Natural killer cell (primary cell): ENCODE measurements around the gene C1orf52. TPM values are rescaled to one million over a fixed set of nuclear protein-coding genes. Genes with fewer than 3 reads are reported as not detected.

Experiments used
- ATAC-seq, 3 donors: fragments of 150-1000 bp in 2 of 3; fragments of 200-7000 bp in 1 of 3; cut with Tn5 transposase; 1 replicate in 1 of 3; 2 replicates in 2 of 3; pipeline ENCODE4 v1.10.0; 2021; ENCODE audit warnings: mild to moderate bottlenecking in 2 of 3, moderate library complexity in 2 of 3
- DNase-seq, 2 donors: peaks; one replicate each; pipeline versions ENCODE4 v3.0.0 to v3.0.0-alpha.2; 2013 to 2021; ENCODE audit warnings: mixed read lengths in 1 of 2
- H3K27ac ChIP-seq: one replicate; pipeline ENCODE4 v1.5.1; 2013; ENCODE audit warnings: mild to moderate bottlenecking, low read length
- H3K27me3 ChIP-seq: one replicate; pipeline ENCODE4 v1.6.1; 2013; ENCODE audit warnings: low read length; ENCODE audit not compliant: control insufficient read depth, insufficient read depth
- H3K36me3 ChIP-seq: one replicate; pipeline ENCODE4 v1.6.1; 2013; ENCODE audit warnings: low read length; ENCODE audit not compliant: control insufficient read depth, insufficient read depth
- H3K4me1 ChIP-seq: one replicate; pipeline ENCODE4 v1.6.1; 2013; ENCODE audit warnings: low read length; ENCODE audit not compliant: control insufficient read depth, insufficient read depth
- H3K4me3 ChIP-seq: one replicate; pipeline ENCODE4 v1.5.1; 2013; ENCODE audit warnings: low read length
- H3K9me3 ChIP-seq: one replicate; pipeline ENCODE4 v1.6.1; 2013; ENCODE audit warnings: low read length; ENCODE audit not compliant: control insufficient read depth, insufficient read depth
- H3K27ac Mint-ChIP-seq, 2 donors: one replicate each; pipeline ENCODE4 v1.8.0; 2022; ENCODE audit warnings: mild to moderate bottlenecking in 2 of 2, mixed read lengths in 2 of 2, moderate library complexity in 1 of 2
- H3K27me3 Mint-ChIP-seq, 2 donors: one replicate each; pipeline ENCODE4 v1.8.0; 2022; ENCODE audit warnings: low read depth in 2 of 2, mixed read lengths in 2 of 2
- H3K36me3 Mint-ChIP-seq: one replicate; pipeline ENCODE4 v1.8.0; 2022; ENCODE audit warnings: mixed read lengths
- H3K4me1 Mint-ChIP-seq, 2 donors: one replicate each; pipeline ENCODE4 v1.8.0; 2022; ENCODE audit warnings: mixed read lengths in 2 of 2
- H3K4me3 Mint-ChIP-seq: one replicate; pipeline ENCODE4 v1.8.0; 2022; ENCODE audit warnings: mild to moderate bottlenecking, moderate library complexity, mixed read lengths
- H3K9me3 Mint-ChIP-seq, 2 donors: one replicate each; pipeline ENCODE4 v1.8.0; 2022; ENCODE audit warnings: mixed read lengths in 2 of 2
- CTCF ChIP-seq: fragments of 200-600 bp; IDR thresholded peaks from one replicate; pipeline ENCODE4 v1.8.0; 2022; ENCODE audit warnings: antibody characterized with exemption
- WGBS: methylation state at CpG from one replicate; pipeline ENCODE4 v1.1.7; 2013; ENCODE audit warnings: missing lambda C conversion rate; ENCODE audit not compliant: insufficient coverage; 5-methylcytosine and 5-hydroxymethylcytosine counted together
- intact Hi-C: fragments of 100-400 bp; cut with micrococcal nuclease; formaldehyde crosslinking; loops from one replicate; pipeline ENCODE4 v1.14.2; 2022
- total RNA-seq, 4 donors: library from RNA; stranded (reverse); fragments of 120-200 nt in 1 of 4; gene quantifications; one replicate each; pipeline versions ENCODE4 v1.2.3 to v1.2.4, GENCODE V29; 2013 to 2022

Gene C1orf52
- total RNA-seq, 3 donors from 2014 or later (not counting 1 experiment from before 2014, with no cell fraction given), result 50.6 to 67.3 (median 58.9) TPM

GRCh38 chr1:85295654-85296053 lies 36.2 kb upstream of the C1orf52 start:
- no peak for DNase-seq
- 92% methylated on average over 4 of the region's 4 CpGs for WGBS
- no peaks in the 10 kb centered on the region for H3K36me3 Mint-ChIP-seq
- peaks cover 19% of the 10 kb centered on the region for H3K4me1 ChIP-seq
- H3K4me3 Mint-ChIP-seq, result no peak overlapping the region
- H3K27me3 Mint-ChIP-seq, result peaks cover 31 to 55% of the 10 kb centered on the region in 2 donors
- no peak overlapping the region for H3K27ac ChIP-seq
- intact Hi-C loops, result no loop called here
- peaks cover 6% of the 10 kb centered on the region for H3K27me3 ChIP-seq
- H3K9me3 Mint-ChIP-seq, result no peaks in the 10 kb centered on the region
- H3K4me1 Mint-ChIP-seq, result peaks cover 29 to 30% of the 10 kb centered on the region in 2 donors
- no peak overlapping the region for H3K27ac Mint-ChIP-seq
- H3K36me3 ChIP-seq, result no peaks in the 10 kb centered on the region
- no peak overlapping the region for H3K4me3 ChIP-seq
- no peak for ATAC-seq
- H3K9me3 ChIP-seq, result no peaks in the 10 kb centered on the region
- TF ChIP-seq CTCF, result no peak

GRCh38 chr1:85295006-85295431 lies 35.6 kb upstream of the C1orf52 start:
- TF ChIP-seq CTCF, result no peak
- no peaks in the 10 kb centered on the region for H3K36me3 Mint-ChIP-seq
- H3K4me3 Mint-ChIP-seq, result no peak overlapping the region
- Histone ChIP-seq H3K4me1 (peaks cover 19% of the 10 kb centered on the region), H3K4me3 (no peak overlapping the region), H3K9me3 (no peaks in the 10 kb centered on the region), H3K36me3 (no peaks in the 10 kb centered on the region), H3K27me3 (peaks cover 6% of the 10 kb centered on the region), H3K27ac (no peak overlapping the region)
- 79% methylated on average over 3 of the region's 3 CpGs for WGBS
- no peak for DNase-seq
- no peak overlapping the region for H3K27ac Mint-ChIP-seq
- peaks cover 34 to 61% of the 10 kb centered on the region in 2 donors for H3K27me3 Mint-ChIP-seq
- intact Hi-C loops, result no loop called here
- peaks cover 29 to 30% of the 10 kb centered on the region in 2 donors for H3K4me1 Mint-ChIP-seq
- no peak for ATAC-seq
- H3K9me3 Mint-ChIP-seq, result no peaks in the 10 kb centered on the region

- ATAC-seq (no peak), DNase-seq (no peak)
- no peaks in the 10 kb centered on the region for H3K27me3 ChIP-seq
- 96% methylated on average over 2 of the region's 2 CpGs for whole genome bisulfite sequencing
- Mint-ChIP-seq H3K4me3 (no peak overlapping the region), H3K9me3 (no peaks in the 10 kb centered on the region), H3K27ac (no peak overlapping the region), H3K4me1 (no peaks in the 10 kb centered on the region), H3K27me3 (peaks cover 19 to 55% of the 10 kb centered on the region in 2 donors), H3K36me3 (no peaks in the 10 kb centered on the region)
- H3K27ac ChIP-seq, result no peak overlapping the region
- H3K4me3 ChIP-seq, result no peak overlapping the region
- no peaks in the 10 kb centered on the region for H3K36me3 ChIP-seq
- intact Hi-C loops, result no loop called here
- H3K9me3 ChIP-seq, result no peaks in the 10 kb centered on the region
- no peak for TF ChIP-seq CTCF
- no peaks in the 10 kb centered on the region for H3K4me1 ChIP-seq
Observed at GRCh38 chr1:85290826-85291225, 31.4 kb upstream of the C1orf52 start.

- ATAC-seq (no peak), DNase-seq (no peak)
- Histone ChIP-seq H3K4me3 (no peak overlapping the region), H3K36me3 (no peaks in the 10 kb centered on the region), H3K27ac (no peak overlapping the region), H3K9me3 (no peaks in the 10 kb centered on the region), H3K27me3 (no peaks in the 10 kb centered on the region), H3K4me1 (no peaks in the 10 kb centered on the region)
- no peak overlapping the region for H3K27ac Mint-ChIP-seq
- no peaks in the 10 kb centered on the region for H3K36me3 Mint-ChIP-seq
- no peaks in the 10 kb centered on the region for H3K9me3 Mint-ChIP-seq
- 61% methylated on average over 4 of the region's 4 CpGs for WGBS
- TF ChIP-seq CTCF, result no peak
- no peak overlapping the region for H3K4me3 Mint-ChIP-seq
- H3K4me1 Mint-ChIP-seq, result no peaks in the 10 kb centered on the region
- peaks cover 19 to 52% of the 10 kb centered on the region in 2 donors for H3K27me3 Mint-ChIP-seq
- intact Hi-C loops, result no loop called here
Observed at GRCh38 chr1:85289848-85290335, 30.4 kb upstream of the C1orf52 start.
